ENCODE measurements around the gene FAM151B.
"Not testable (repeated sequence)": the region's sequence is repeated elsewhere in the genome, so short reads cannot be mapped to it uniquely, and the experiment has no call there.

The FAM151B gene

GRCh38 chr5:80507663-80508062 lies 19.8 kb downstream of the FAM151B start:
- no peak for DNase-seq

DNA sequence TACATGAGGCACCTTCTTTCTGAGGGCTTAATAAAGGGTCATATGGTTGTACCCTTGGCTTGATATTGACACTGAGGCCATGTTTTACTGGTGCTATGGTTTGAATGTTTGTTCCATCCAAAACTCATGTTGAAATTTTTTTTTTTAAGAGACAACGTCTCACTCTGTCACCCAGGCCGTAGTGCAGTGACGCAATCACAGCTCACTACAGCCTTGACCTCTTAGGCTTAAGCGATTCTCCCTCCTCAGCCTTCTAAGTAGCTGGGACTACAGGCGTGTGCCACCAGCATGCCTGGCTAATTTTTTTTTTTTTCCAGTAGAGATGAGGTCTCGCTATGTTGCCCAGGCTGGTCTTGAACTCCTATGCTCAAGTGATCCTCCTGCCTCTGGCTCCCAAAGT lies 20.9 kb downstream of the FAM151B start:
- no peak for DNase-seq

GRCh38 chr5:80509362-80509761 lies 21.5 kb downstream of the FAM151B start:
- no peak for DNase-seq

DNA sequence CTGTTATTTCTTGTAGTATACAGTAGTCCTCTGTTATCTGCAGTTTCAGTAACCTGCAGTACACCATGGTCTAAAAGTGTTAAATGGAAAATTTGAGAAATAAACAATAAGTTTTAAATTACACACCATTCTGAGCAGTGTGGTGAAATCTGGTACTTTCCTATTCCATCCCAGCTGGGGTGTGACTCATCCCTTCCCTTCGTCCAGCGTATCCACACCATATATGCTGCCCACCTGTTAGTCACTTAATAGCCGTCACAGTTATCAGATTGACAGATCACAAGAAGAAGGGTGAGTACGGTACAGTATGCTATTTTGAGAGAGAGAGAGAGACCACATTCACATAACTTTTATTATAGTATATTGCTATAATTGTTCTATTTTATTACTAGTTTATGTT lies 28.9 kb downstream of the FAM151B start:
- peak; percentile 46 for DNase-seq

- DNase-seq = no peak
Measured at GRCh38 chr5:80540691-80541090, 52.8 kb downstream of the FAM151B start.

DNA sequence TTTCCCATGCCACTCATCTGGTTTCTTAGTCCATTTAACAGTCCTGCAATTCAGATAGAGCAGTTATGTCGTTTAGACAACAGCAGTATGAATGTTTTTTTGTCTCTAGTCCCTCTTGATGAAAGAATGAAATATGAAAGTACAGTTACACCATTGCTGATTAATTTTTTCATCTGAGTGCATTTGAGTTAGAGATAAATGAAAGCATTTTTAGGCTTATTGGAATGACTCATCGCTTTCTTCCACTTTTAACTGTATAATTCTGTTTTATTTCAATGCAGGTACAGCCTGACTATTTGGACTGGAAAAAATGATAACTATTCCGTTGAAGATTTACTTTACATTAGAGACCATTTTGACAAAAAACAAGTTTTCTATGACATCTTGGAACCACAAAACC lies 53.5 kb downstream of the FAM151B start:
- DNase-seq = no peak

DNA sequence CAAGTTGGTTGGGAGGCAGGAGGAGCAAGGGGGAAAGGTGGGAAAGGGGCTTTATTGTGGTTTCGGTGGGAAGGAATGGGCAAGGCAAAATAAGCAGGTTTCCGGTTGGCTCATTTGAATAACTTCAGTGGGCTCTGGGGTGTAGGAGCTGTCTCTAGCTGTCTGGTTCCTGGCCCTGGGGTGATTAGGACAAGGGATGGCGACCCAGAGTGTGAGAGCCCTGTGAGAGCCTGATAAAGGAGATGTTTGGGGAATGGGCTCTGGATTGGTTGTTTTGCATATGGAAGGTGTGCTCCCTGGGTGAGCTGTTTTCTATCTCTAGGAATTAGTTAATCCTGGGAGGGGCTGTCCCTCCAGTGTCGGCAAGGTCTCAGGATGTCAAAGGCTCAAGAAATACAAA lies 66.7 kb downstream of the FAM151B start:
- no peak for DNase-seq

- DNase-seq = no peak
Measured at GRCh38 chr5:80555099-80555498, 67.2 kb downstream of the FAM151B start.

GRCh38 chr5:80559244-80559643 lies 71.3 kb downstream of the FAM151B start:
- DNase-seq = no peak

GRCh38 chr5:80565330-80565729 lies 77.4 kb downstream of the FAM151B start:
- DNase-seq = no peak

DNA sequence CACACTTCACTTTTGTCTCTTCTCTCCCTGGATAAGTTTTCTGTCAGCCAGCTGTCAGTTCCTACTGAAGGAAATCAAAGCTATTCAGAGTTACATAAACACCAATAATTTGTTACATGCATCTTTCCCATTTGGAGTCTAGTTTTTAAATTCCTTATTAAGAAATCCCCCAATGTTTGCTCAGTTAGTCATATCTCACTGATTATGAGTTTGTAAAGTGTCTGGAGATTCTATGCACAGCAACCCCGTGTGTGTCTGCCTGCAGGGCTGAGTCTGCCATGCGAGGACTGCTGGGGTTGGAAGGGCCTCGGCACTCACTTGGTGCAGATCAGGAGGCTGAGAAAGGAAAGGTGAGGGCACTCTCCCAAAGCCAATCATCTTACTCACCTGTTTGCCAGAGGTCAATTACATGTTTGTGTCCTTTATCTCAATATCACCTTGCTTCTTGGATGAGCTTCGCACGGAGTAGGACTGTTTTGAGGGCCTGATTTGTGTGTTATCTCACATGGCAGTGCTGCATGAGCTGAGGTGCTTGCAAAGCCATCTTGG lies 78.9 kb downstream of the FAM151B start:
- DNase-seq = no peak

GRCh38 chr5:80568251-80568650 lies 80.4 kb downstream of the FAM151B start:
- no peak for DNase-seq

- peak; percentile 8 for DNase-seq
Measured at GRCh38 chr5:80569086-80569960, 81.4 kb downstream of the FAM151B start.

DNA sequence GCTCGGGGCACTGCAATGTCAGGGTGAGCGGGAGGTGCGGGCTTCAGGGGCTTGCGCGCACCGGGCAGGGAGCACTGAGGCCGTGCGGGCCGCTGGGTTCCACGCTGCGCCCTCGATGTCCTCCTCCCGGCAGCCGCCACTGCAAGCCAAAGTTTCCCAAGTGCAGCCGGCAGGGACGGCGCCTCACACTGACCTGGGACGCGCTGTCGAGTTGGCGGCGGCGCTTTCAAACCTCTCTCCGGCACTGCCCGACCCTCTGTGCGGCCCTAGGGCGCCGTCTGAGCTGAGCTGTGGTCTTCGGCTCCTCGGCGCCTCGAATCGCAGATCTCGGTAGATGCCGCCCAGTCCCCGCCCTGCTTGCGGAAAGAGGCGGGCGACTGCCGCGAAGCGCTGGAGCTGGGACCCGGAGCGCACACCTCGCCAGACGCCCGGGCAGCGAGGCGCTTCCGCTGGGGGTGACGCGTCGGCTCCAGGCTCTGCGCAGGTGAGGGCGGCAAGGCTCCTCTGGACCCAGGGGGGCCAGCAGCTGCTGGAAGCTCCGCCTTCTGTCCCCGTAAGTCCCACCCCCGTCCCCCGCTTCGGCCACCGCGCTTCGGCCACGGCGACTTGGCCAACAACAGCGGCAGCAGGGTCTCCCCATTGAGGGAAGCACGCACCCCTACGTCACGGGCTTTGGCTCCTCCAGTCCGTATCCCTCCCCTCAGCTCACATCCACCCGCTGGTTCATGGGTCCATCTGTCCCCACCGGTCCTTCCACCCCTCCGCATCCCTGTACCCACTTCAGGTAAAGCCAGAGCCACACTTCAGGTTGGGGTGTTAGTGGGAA lies 82.3 kb downstream of the FAM151B start, which contains the start of gene ANKRD34B:
Gene ANKRD34B, minus strand, starts transcription at position 320 of the 826 bp plus-strand sequence. CDS start 10,261 bp downstream, outside the sequence.
- DNase-seq = peak; percentile 65

DNA sequence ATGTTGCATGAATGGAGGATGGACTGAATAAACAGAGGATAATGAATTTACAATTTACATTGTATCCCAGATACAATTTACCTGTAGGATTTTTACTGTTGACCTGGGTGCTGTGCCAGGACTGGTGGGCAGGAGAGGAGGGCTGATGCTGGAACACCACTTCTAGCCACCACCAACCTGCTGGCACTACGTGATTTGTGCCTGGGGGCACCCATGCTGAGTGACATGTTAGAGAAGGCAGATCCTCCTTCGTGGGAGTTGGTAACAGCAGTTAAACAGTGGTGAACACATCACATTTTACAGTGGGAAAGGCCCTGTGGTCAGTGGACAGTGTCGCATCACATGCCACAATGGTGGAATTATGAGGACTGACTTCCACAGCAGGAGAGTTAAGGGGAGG lies 85.2 kb downstream of the FAM151B start:
- DNase-seq = no peak

DNA sequence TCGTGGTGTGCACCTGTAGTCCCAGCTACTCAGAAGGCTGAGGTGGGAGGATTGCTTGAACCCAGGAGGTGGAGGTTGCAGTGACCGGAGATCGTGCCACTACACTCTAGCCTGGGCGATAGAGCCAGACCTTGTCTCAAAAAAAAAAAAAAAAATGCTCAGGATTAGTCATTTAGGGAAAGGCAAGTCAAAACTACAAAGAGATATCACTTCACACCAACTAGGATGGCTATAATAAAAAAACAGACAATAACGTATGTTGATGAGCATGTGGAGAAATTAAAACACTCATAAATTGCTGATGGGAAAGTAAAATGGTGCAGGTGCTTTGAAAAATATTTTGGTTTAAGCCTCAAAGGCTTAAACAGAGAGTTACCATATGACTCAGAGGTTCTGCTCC lies 88.5 kb downstream of the FAM151B start:
- DNase-seq = no peak

DNA sequence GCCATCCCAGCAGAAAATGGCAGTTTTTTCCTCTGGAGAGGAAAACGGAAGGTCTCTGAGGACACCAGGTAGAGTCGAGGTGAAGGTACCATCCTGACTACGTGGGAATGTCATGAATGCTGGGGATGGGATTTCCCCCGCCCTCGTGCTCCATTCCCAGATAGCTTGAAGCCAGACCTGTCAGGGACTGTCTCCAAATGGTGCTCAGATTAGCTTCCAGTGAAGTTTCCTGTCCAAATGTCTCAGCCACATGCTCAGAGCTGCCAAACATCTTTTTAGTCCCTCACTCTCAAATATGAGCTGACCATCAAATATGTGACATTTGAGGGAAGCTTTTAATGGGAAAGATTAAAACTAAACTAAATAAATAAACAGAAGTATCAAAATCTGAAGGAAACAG lies 89.8 kb downstream of the FAM151B start:
- DNase-seq = no peak

DNA sequence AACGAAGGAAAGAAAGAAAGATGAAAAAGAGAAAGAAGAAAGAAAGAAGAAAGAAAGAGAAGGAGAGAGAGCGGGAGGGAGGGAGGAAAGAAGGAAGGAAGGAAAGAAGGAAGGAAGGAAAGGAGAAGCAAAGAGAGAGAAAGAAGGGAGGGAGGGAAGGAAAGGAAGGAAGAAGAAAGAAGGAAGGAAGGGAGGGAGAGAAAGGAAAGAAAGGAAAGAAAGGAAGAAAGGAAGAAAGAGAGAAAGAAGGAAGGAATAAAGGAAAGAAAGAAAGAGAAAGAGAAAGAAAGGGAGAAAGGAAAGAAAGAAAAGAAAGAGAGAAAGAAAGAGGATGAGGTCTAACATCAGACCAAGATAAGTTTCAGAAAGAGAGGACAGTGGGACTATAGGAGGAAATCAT lies 91.2 kb downstream of the FAM151B start:
- no peak for DNase-seq

- not testable (repeated sequence) for DNase-seq
Measured at GRCh38 chr5:80580291-80580690, 92.4 kb downstream of the FAM151B start.

GRCh38 chr5:80584770-80585169 lies 96.9 kb downstream of the FAM151B start:
- no peak for DNase-seq

DNA sequence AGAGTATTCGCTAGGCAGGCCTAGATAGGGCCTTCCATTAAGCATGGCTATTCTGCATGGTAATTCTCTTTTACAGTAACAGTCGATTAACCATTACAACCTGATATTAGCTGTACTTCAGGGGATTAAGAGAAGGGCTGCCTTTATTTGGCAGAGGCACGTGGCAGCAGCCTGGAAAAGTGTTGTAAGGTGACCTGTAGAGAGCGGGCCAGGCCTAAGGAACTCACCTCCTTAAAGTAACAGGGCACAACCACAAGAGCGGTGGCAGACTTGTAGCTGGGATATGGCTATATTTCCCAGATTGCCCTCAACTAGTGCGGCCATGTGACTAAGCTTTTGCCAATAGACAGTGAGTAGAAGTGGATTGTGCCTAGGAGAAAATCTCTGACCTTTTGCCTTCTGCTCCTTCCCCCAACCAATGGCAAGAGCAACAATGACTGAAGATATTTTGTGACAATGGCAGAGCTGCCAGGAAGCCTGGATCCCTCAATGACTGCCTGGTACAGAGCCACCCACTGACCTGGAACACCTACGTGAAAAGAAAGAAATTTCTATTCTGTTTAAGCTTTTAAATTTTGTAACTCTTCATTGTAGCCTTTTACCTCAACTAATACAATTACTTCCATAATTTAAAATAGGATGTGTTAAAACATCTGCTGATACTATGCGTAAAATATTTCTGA lies 101.1 kb downstream of the FAM151B start:
- DNase-seq = no peak

- DNase-seq = no peak
Measured at GRCh38 chr5:80590766-80591165, 102.9 kb downstream of the FAM151B start.

- DNase-seq = no peak
Measured at GRCh38 chr5:80591352-80591751, 103.5 kb downstream of the FAM151B start.
